ENCODE results near the gene KLB. TPM values are rescaled to one million over a fixed set of nuclear protein-coding genes. Genes with fewer than 3 reads are reported as not detected.
A peak's percentile ranks its signal among the peaks of the same experiment; 100 is the strongest.

Gene KLB
- total RNA-seq, 1 donor = not detected

DNA sequence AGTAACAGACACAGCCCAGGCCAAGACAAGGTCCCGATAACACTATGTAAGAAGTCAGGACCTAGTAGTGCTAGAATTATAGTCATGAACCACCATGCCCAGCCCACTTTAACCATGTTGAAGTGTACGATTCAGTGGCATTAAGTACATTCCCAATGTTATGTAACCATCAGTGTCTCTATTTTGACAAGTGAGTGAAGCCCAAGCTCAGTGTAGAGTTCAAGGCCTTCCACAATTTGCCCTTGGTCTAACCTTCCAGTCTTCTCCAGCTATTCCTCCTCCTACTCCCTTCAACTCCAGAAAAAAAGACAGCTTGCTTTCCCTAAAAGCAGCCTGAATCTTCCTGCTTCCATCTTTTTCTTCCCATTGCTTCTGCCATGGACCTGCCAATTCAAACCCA is 83.6 kb downstream of the KLB start:
- no peaks in the 10 kb centered on the region for H3K36me3 ChIP-seq (ENCODE audit: insufficient read depth, low read length)

DNA sequence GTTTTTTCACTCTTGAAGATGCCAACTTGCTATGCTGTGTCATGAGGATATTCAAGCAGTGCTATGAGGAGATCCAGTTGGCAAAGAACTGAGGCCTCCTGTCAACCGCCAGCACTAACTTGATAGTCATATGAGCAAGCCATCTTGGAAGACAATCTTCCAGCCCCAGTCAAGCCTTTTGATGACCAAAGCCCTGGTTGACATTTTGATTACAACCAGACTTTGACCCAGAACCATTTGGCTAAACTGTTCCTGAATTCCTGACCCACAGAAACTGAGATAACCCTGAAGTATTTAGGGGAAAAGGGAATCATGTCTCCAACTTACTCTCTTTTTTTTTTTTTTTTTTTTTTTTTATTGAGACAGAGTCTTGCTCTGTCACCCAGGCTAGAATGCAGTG is 87.6 kb downstream of the KLB start:
- Histone ChIP-seq H3K9me3 (ENCODE audit: low read depth, low read length) (no peaks in the 10 kb centered on the region), H4K20me1 (ENCODE audit: insufficient read depth, low read length) (no peaks in the 10 kb centered on the region), H3K27me3 (ENCODE audit: insufficient read depth, low read length) (no peaks in the 10 kb centered on the region), H3K36me3 (ENCODE audit: insufficient read depth, low read length) (peaks cover 18% of the 10 kb centered on the region), H3K4me2 (ENCODE audit: insufficient read depth, low read length) (no peak overlapping the region), H3K79me2 (ENCODE audit: insufficient read depth, low read length) (no peaks in the 10 kb centered on the region), H3K4me1 (ENCODE audit: insufficient read depth, low read length) (peaks cover 9% of the 10 kb centered on the region), H3K27ac (ENCODE audit: low read depth, low read length) (no peak overlapping the region), H2AFZ (ENCODE audit: low read length) (no peak overlapping the region), H3K4me3 (ENCODE audit: insufficient read depth, low read length) (no peak overlapping the region)
- no peak for DNase-seq (ENCODE audit: insufficient read length, low spot score, missing footprints)
- TF ChIP-seq, protein P1, sequence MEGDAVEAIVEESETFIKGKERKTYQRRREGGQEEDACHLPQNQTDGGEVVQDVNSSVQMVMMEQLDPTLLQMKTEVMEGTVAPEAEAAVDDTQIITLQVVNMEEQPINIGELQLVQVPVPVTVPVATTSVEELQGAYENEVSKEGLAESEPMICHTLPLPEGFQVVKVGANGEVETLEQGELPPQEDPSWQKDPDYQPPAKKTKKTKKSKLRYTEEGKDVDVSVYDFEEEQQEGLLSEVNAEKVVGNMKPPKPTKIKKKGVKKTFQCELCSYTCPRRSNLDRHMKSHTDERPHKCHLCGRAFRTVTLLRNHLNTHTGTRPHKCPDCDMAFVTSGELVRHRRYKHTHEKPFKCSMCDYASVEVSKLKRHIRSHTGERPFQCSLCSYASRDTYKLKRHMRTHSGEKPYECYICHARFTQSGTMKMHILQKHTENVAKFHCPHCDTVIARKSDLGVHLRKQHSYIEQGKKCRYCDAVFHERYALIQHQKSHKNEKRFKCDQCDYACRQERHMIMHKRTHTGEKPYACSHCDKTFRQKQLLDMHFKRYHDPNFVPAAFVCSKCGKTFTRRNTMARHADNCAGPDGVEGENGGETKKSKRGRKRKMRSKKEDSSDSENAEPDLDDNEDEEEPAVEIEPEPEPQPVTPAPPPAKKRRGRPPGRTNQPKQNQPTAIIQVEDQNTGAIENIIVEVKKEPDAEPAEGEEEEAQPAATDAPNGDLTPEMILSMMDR (IDR thresholded peaks at IDR 0.05; ENCODE audit: extremely low read depth, low read depth, low read length) = no peak

More for the DNA sequence above, 83.6 kb downstream of the KLB start:
- DNase-seq (ENCODE audit: insufficient read length, low spot score, missing footprints) = no peak
- Histone ChIP-seq H3K27me3 (ENCODE audit: insufficient read depth, low read length) (no peaks in the 10 kb centered on the region), H4K20me1 (ENCODE audit: insufficient read depth, low read length) (no peaks in the 10 kb centered on the region), H3K4me3 (ENCODE audit: insufficient read depth, low read length) (no peak overlapping the region), H3K4me2 (ENCODE audit: insufficient read depth, low read length) (no peak overlapping the region), H3K9me3 (ENCODE audit: low read depth, low read length) (no peaks in the 10 kb centered on the region), H3K4me1 (ENCODE audit: insufficient read depth, low read length) (no peaks in the 10 kb centered on the region), H3K27ac (ENCODE audit: low read depth, low read length) (no peak overlapping the region), H3K79me2 (ENCODE audit: insufficient read depth, low read length) (no peaks in the 10 kb centered on the region), H2AFZ (ENCODE audit: low read length) (no peak overlapping the region)
- TF ChIP-seq, protein P1 (IDR thresholded peaks at IDR 0.05; ENCODE audit: extremely low read depth, low read depth, low read length) = no peak

DNA sequence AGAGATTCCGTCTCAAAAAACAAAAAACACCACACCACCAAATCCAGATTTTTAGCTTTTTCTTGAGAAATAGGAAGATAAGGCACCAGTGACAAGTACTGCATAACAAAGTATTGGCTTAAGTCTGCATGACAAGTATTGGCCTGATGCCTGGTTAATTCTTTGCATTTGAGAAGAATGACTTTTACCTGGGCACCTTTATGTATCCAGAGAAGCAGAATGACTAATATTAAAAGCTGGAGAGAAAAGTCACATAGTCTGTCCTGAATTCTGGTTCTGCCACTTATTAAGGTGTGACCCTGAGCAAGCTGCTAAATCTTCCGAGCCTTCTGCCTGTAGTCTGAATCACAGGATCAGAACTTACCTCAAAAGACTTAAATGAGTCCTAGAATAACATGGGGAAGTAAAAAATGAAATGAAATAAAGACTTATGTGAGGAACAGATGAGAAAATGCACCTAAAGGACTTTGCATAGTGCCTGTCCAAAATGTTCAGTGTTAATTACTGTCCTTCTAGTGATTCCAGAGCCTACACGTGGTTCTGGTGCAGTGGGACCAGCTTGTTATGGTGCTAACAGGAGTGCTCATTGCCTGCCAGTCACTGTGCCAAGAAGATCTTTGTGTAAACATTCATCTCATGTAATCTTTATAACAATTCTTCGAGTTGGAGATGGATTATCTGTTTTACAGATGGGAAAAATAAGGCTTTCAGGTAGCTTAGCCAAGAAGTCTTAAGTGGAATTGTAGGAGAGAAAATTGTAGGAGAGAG is 88.9 kb downstream of the KLB start:
- H3K9me3 ChIP-seq (ENCODE audit: low read depth, low read length) = no peaks in the 10 kb centered on the region
- peaks cover 30% of the 10 kb centered on the region for H3K36me3 ChIP-seq (ENCODE audit: insufficient read depth, low read length)
- H3K27me3 ChIP-seq (ENCODE audit: insufficient read depth, low read length) = no peaks in the 10 kb centered on the region
- no peak overlapping the region for H3K4me2 ChIP-seq (ENCODE audit: insufficient read depth, low read length)
- peaks cover 2% of the 10 kb centered on the region for H3K79me2 ChIP-seq (ENCODE audit: insufficient read depth, low read length)
- H4K20me1 ChIP-seq (ENCODE audit: insufficient read depth, low read length) = no peaks in the 10 kb centered on the region
- H3K4me3 ChIP-seq (ENCODE audit: insufficient read depth, low read length) = no peak overlapping the region
- DNase-seq (ENCODE audit: insufficient read length, low spot score, missing footprints) = peak; percentile 88
- no peak overlapping the region for H2AFZ ChIP-seq (ENCODE audit: low read length)
- H3K4me1 ChIP-seq (ENCODE audit: insufficient read depth, low read length) = peaks cover 10% of the 10 kb centered on the region
- H3K27ac ChIP-seq (ENCODE audit: low read depth, low read length) = peak overlapping the region; percentile 25
- TF ChIP-seq, protein P1 (IDR thresholded peaks at IDR 0.05; ENCODE audit: extremely low read depth, low read depth, low read length) = no peak

DNA sequence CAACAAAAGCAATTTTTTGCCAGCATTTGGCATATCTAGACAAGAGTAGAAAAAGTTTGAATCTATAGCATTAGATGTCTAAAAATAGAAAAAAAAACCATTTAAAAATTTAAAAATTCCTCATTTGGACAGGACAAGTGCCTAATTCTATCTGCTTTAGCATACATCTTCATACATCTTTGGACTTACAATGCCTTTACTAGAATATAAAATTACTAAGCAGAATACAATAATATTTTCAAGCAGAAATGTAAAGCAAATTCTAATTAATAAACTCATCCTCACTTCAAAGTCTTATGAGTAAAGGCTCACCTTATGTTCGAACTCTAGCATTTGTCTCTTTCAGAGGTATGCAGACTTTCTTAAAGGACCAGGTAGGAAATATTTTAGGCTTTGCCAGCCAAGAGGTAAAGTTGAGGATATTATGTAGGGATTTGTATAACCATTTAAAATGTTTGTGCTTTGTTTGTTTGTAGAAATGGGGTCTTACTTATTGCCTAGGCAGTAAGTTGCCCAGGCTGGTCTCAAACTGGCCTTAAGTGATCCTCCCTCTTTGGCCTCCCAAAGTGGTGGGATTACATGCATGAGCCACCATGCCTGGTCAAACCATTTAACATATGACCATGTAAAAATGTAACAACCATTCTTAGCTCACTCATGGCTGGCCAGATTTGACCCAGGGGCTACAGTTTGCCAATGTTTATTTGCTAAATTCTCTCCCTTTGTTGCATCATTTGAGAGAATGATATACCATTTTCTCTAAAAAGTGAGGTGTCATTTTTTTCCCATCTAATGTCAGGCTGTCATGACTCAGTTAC is 91.4 kb downstream of the KLB start:
- Histone ChIP-seq H3K27ac (ENCODE audit: low read depth, low read length) (no peak overlapping the region), H3K27me3 (ENCODE audit: insufficient read depth, low read length) (no peaks in the 10 kb centered on the region), H3K4me2 (ENCODE audit: insufficient read depth, low read length) (no peak overlapping the region), H3K79me2 (ENCODE audit: insufficient read depth, low read length) (peaks cover 2% of the 10 kb centered on the region), H3K36me3 (ENCODE audit: insufficient read depth, low read length) (peaks cover 41% of the 10 kb centered on the region), H3K4me1 (ENCODE audit: insufficient read depth, low read length) (peaks cover 28% of the 10 kb centered on the region), H2AFZ (ENCODE audit: low read length) (no peak overlapping the region), H3K9me3 (ENCODE audit: low read depth, low read length) (no peaks in the 10 kb centered on the region), H4K20me1 (ENCODE audit: insufficient read depth, low read length) (no peaks in the 10 kb centered on the region), H3K4me3 (ENCODE audit: insufficient read depth, low read length) (no peak overlapping the region)
- no peak for DNase-seq (ENCODE audit: insufficient read length, low spot score, missing footprints)
- TF ChIP-seq, protein P1 (IDR thresholded peaks at IDR 0.05; ENCODE audit: extremely low read depth, low read depth, low read length) = no peak
